Endometrial microvascular endothelial cells (primary cell): ENCODE data around the gene ERG. TPM values are rescaled to one million over a fixed set of nuclear protein-coding genes. Genes with fewer than 3 reads are reported as not detected.

Experiments used
- in situ Hi-C: cut with HindIII; loops from 2 replicates; pipeline ENCODE4 v1.10.0; 2017; ENCODE audit warnings: low sequenced_read_pairs, low pct_unique_long_range_greater_than_20kb; ENCODE audit errors: inconsistent ontology term
- total RNA-seq: library from RNA; depleted of rRNA; stranded (reverse); fragments of >200 nt; gene quantifications from one replicate; pipeline ENCODE4 v1.2.3, GENCODE V29; 2015; ENCODE audit errors: inconsistent ontology term

ERG gene
- total RNA-seq, result 62.1 TPM

- in situ Hi-C loops, result no loop called here
Observed at GRCh38 chr21:38498057-38498833, at the start of gene ERG. TSS of gene ERG (minus strand) at chr21:38498477. CDS start at chr21:38498380, 97 bp downstream.

GRCh38 chr21:38544661-38545060, 46.4 kb upstream of the ERG start:
- in situ Hi-C loops, result no loop called here

- in situ Hi-C loops, result no loop called here
Observed at GRCh38 chr21:38542263-38542662, 44.0 kb upstream of the ERG start.

- in situ Hi-C loops, result no loop called here
Observed at GRCh38 chr21:38538353-38538752, 40.1 kb upstream of the ERG start.

GRCh38 chr21:38534591-38534990, 36.3 kb upstream of the ERG start:
- in situ Hi-C loops, result no loop called here

- in situ Hi-C loops, result no loop called here
Observed at GRCh38 chr21:38533887-38534286, 35.6 kb upstream of the ERG start.

GRCh38 chr21:38531591-38531990, 33.3 kb upstream of the ERG start:
- in situ Hi-C loops, result no loop called here

- in situ Hi-C loops, result no loop called here
Observed at GRCh38 chr21:38531039-38531541, 32.8 kb upstream of the ERG start.

GRCh38 chr21:38527737-38528136, 29.5 kb upstream of the ERG start:
- in situ Hi-C loops, result no loop called here

- in situ Hi-C loops, result no loop called here
Observed at GRCh38 chr21:38525454-38525853, 27.2 kb upstream of the ERG start.

GRCh38 chr21:38524168-38525153, 26.2 kb upstream of the ERG start:
- in situ Hi-C loops, result no loop called here

- in situ Hi-C loops, result no loop called here
Observed at GRCh38 chr21:38520511-38520910, 22.2 kb upstream of the ERG start.

GRCh38 chr21:38511662-38512243, 13.5 kb upstream of the ERG start:
- in situ Hi-C loops, result no loop called here

- in situ Hi-C loops, result no loop called here
Observed at GRCh38 chr21:38511198-38511597, 12.9 kb upstream of the ERG start.

- in situ Hi-C loops, result no loop called here
Observed at GRCh38 chr21:38507374-38507942, 9.2 kb upstream of the ERG start.

- in situ Hi-C loops, result no loop called here
Observed at GRCh38 chr21:38506661-38507281, 8.5 kb upstream of the ERG start.

GRCh38 chr21:38505654-38506523, 7.6 kb upstream of the ERG start:
- in situ Hi-C loops, result no loop called here

- in situ Hi-C loops, result no loop called here
Observed at GRCh38 chr21:38504066-38504465, 5.8 kb upstream of the ERG start.
